ENCODE data around the gene AFP.

DNA sequence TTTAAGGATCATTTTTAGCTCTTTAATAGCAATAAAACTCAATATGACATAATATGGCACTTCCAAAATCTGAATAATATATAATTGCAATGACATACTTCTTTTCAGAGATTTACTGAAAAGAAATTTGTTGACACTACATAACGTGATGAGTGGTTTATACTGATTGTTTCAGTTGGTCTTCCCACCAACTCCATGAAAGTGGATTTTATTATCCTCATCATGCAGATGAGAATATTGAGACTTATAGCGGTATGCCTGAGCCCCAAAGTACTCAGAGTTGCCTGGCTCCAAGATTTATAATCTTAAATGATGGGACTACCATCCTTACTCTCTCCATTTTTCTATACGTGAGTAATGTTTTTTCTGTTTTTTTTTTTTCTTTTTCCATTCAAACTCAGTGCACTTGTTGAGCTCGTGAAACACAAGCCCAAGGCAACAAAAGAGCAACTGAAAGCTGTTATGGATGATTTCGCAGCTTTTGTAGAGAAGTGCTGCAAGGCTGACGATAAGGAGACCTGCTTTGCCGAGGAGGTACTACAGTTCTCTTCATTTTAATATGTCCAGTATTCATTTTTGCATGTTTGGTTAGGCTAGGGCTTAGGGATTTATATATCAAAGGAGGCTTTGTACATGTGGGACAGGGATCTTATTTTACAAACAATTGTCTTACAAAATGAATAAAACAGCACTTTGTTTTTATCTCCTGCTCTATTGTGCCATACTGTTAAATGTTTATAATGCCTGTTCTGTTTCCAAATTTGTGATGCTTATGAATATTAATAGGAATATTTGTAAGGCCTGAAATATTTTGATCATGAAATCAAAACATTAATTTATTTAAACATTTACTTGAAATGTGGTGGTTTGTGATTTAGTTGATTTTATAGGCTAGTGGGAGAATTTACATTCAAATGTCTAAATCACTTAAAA is 16.6 kb upstream of the AFP start:
- TF ChIP-seq, protein P1, sequence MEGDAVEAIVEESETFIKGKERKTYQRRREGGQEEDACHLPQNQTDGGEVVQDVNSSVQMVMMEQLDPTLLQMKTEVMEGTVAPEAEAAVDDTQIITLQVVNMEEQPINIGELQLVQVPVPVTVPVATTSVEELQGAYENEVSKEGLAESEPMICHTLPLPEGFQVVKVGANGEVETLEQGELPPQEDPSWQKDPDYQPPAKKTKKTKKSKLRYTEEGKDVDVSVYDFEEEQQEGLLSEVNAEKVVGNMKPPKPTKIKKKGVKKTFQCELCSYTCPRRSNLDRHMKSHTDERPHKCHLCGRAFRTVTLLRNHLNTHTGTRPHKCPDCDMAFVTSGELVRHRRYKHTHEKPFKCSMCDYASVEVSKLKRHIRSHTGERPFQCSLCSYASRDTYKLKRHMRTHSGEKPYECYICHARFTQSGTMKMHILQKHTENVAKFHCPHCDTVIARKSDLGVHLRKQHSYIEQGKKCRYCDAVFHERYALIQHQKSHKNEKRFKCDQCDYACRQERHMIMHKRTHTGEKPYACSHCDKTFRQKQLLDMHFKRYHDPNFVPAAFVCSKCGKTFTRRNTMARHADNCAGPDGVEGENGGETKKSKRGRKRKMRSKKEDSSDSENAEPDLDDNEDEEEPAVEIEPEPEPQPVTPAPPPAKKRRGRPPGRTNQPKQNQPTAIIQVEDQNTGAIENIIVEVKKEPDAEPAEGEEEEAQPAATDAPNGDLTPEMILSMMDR (IDR thresholded peaks at IDR 0.05) = no peak
- TF ChIP-seq EZH2 (IDR thresholded peaks at IDR 0.05; ENCODE audit: borderline replicate concordance, insufficient read depth, low read depth, low read length, poor library complexity, severe bottlenecking) = no peak
